GM12864 (cell line): ENCODE data around the gene SIGLEC6.

Source experiments
- DNase-seq: peaks from one replicate; pipeline ENCODE4 v3.0.0-alpha.2; 2011; ENCODE audit warnings: low read depth
- H3K4me3 ChIP-seq: 2 replicates; pipeline ENCODE4 v1.5.1; 2011; ENCODE audit warnings: mild to moderate bottlenecking, low read depth, low read length, control low read depth
- TF ChIP-seq, protein P1 (sequence below): IDR thresholded peaks from 2 replicates; pipeline ENCODE4 v1.5.1; 2011; ENCODE audit warnings: low read depth, mild to moderate bottlenecking, moderate library complexity, low read length, control low read depth, inconsistent platforms; ENCODE audit errors: missing control alignments

The SIGLEC6 gene

DNA sequence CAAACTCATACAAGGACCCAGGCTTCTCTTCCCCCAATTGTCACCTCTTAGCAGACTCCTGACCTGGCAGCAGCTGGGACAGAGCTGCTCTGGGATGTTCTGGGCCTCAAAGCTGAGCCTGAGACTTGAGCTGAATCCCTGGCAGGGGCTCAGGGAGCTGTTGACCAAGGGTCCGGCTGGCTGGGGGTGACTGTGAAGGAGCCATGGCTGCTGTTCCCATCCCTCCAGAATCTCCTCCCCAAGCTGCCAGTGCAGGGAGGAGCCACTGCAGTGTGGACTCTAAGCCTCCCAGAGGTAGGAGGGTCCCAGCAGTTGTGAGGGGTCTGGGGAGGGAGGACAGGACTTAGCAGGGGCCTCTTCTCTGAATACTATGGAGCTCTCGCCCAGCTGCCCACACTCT is 2.2 kb downstream of the SIGLEC6 start:
- no peak overlapping the region for H3K4me3 ChIP-seq
- no peak for DNase-seq
- TF ChIP-seq, protein P1, sequence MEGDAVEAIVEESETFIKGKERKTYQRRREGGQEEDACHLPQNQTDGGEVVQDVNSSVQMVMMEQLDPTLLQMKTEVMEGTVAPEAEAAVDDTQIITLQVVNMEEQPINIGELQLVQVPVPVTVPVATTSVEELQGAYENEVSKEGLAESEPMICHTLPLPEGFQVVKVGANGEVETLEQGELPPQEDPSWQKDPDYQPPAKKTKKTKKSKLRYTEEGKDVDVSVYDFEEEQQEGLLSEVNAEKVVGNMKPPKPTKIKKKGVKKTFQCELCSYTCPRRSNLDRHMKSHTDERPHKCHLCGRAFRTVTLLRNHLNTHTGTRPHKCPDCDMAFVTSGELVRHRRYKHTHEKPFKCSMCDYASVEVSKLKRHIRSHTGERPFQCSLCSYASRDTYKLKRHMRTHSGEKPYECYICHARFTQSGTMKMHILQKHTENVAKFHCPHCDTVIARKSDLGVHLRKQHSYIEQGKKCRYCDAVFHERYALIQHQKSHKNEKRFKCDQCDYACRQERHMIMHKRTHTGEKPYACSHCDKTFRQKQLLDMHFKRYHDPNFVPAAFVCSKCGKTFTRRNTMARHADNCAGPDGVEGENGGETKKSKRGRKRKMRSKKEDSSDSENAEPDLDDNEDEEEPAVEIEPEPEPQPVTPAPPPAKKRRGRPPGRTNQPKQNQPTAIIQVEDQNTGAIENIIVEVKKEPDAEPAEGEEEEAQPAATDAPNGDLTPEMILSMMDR, result no peak

DNA sequence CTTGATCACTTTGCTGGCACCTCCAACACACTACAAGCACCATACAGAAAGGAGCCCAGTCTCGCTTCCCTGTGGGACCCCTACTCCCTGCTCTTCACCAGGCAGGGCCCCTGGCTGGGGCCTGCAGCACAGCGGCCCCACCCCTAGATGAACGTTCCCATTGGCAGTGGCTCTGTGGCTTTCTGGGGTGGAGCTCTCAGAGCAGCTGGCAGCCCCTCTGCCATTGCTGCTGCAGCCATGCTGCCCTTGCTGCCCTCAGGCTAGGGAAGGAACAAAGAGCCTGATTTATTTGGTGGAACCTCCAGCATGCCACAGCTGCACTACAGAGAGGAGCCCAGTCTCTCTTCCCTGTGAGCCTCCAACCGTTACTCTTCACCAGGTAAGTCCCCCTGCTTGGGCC is 5.8 kb downstream of the SIGLEC6 start:
- no peak overlapping the region for H3K4me3 ChIP-seq
- DNase-seq, result no peak
- TF ChIP-seq, protein P1, result no peak

DNA sequence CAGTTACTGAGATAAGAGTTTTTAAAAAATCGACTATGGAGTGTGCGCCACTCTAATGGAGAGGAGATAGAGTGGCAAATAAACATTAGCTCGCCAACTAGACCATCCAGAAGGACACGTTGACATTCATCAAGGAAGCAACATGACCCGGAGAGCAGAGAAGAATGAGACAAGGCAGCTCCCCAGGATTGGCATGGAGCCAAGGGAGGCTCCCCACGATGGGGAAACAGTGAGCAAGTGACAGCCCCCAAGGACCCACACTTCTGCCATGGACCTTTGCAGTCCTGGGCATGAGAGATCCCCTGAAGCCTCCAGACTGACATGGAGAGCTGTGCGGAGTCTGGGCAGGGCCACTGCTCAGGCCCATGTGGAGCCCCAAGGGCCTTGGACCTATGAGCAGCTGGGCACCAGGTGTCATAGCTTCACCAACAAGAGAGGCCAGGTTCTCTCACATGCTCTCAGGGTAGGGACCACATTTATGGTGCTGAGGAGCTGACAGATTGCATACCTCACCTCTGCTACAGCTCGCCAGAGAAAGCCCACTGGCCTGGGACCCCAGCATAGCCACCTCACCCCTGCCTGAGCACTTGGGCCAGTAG is 6.7 kb downstream of the SIGLEC6 start:
- no peak overlapping the region for H3K4me3 ChIP-seq
- TF ChIP-seq, protein P1, result no peak
- no peak for DNase-seq

DNA sequence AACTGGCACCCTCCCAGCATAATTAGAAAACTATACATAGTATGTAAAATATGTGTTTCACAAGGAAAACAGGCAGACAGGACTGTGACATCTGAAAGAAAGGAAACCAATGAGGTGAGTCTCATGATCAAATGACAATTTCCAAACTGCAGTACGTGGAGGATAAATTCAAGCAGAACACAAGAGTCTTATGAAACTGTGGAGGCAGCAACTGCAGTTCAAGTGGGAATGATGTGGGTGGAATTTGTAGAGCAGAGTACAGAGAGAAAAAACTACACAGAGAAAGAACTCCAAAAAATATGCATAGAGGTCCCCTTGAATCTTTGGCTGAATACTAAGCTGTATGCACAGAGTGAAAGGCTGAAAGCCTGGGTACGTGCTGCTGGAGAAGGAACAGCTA is 9.7 kb downstream of the SIGLEC6 start:
- H3K4me3 ChIP-seq, result no peak overlapping the region
- TF ChIP-seq, protein P1, result no peak

DNA sequence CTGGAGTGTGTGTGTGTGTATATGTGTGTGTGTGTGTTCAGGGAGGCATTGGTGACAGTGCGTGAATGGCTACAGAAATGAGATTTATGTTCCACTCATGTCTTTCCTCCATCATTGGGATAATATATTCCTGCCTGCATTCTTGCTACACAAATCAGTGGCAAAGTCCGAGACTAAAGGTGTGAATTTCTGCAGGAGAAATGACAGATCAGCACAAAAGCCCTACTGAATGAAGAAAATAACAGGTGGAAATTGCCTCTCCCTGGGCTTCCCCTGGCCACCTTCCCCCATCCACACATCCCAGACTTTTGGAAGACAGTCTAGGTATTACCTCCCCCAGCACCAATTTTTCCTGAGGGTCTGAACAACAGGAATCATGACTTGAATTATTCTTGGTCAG is 10.1 kb downstream of the SIGLEC6 start:
- no peak overlapping the region for H3K4me3 ChIP-seq
- TF ChIP-seq, protein P1, result no peak
- no peak for DNase-seq

More for the DNA sequence above, 9.7 kb downstream of the SIGLEC6 start:
- no peak for DNase-seq

DNA sequence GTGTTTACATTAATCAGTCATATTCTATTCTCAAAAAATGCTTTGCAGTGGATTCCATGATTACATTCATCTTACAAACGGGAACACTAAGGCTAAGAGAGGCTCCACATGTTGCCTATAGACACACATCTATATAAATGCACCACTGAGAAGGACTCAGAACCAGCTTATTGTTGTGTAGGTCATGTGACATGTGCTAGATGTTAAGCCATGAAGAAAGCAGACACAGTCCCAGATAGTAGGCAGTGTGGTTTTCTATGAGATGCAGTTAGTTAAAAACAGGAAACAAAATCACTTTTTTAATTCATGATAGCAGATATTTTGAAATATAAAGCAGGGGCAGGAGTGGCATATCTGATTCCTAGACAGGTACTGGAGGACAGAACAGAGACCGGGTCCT is 10.7 kb downstream of the SIGLEC6 start:
- no peak for DNase-seq
- no peak overlapping the region for H3K4me3 ChIP-seq
- TF ChIP-seq, protein P1, result no peak

DNA sequence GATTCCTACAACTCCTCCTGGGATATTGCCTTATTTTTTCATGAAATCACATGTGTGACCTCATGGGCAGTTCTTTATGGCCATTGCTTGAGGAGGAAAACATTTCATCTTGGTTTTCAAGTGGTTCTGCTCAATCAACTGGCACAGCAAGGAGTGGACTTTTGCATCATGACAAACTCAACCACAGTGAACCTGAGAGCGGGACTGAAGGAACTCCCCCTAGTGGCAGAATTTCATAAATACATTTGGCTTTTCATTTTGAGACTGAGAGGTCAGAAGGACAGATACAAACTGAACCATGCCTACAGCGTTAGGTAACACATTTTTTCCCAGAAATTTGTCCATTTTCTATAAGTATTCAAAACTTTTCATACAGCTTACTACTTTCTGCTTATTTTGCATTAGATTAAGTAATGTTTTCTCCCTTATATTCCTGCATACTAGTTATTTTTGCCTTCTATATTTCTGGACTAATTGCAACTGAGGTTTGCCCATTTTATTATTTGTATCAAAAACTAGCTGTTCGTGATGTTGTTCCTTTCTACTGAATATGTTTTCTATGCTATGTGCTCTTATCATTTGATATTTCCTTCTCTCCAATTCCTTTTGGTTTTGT is 16.5 kb downstream of the SIGLEC6 start:
- TF ChIP-seq, protein P1, result peak; percentile 86
- peak; percentile 31 for DNase-seq
- no peak overlapping the region for H3K4me3 ChIP-seq
